Gastroesophageal sphincter (tissue), 4 donors: ENCODE measurements around the gene GRIA3. TPM values are rescaled to one million over a fixed set of nuclear protein-coding genes. Genes with fewer than 3 reads are reported as not detected.

Experiments used
- ATAC-seq: fragments of 150-250 bp; one replicate; pipeline ENCODE4 v1.9.1; 2016; ENCODE audit warnings: mild to moderate bottlenecking, moderate library complexity
- H3K27ac ChIP-seq, 4 donors: fragments of 200-600 bp; sonication (generic) in 3 of 4; 1 replicate in 3 of 4; 2 replicates in 1 of 4; pipeline ENCODE4 v1.5.1; 2016 to 2019
- H3K27me3 ChIP-seq: fragments of 200-600 bp; sonication (generic); one replicate; pipeline ENCODE4 v1.5.1; 2019
- H3K36me3 ChIP-seq, 2 donors: fragments of 200-600 bp; sonication (generic); one replicate each; pipeline ENCODE4 v1.5.1; 2019; ENCODE audit warnings: control low read depth in 1 of 2
- H3K4me1 ChIP-seq, 3 donors: fragments of 200-600 bp; sonication (generic); 1 replicate in 2 of 3; 2 replicates in 1 of 3; pipeline ENCODE4 v1.5.1; 2016 to 2019; ENCODE audit warnings: control low read depth in 2 of 3
- H3K4me3 ChIP-seq, 2 donors: fragments of 200-600 bp; sonication (generic); one replicate each; pipeline ENCODE4 v1.5.1; 2019; ENCODE audit warnings: mild to moderate bottlenecking in 1 of 2, moderate library complexity in 1 of 2
- H3K9me3 ChIP-seq, 3 donors: fragments of 200-600 bp; sonication (generic); one replicate each; pipeline ENCODE4 v1.5.1; 2017 to 2019; ENCODE audit warnings: control low read depth in 2 of 3
- EP300 ChIP-seq: sonication (generic); formaldehyde crosslinking; IDR thresholded peaks from one replicate; pipeline ENCODE4 v1.6.1; 2017; ENCODE audit warnings: antibody characterized with exemption, mild to moderate bottlenecking
- POLR2A ChIP-seq, 2 donors: fragments of 450-650 bp; IDR thresholded peaks; one replicate each; pipeline ENCODE4 v1.6.1; 2017; ENCODE audit warnings: antibody characterized with exemption in 2 of 2, mild to moderate bottlenecking in 2 of 2, moderate library complexity in 1 of 2
- POLR2AphosphoS5 ChIP-seq: sonication (generic); formaldehyde crosslinking; IDR thresholded peaks from one replicate; pipeline ENCODE4 v1.6.1; 2017; ENCODE audit warnings: antibody characterized with exemption
- WGBS, 2 donors: methylation state at CpG; one replicate each; pipeline ENCODE4 v1.1.5; 2018; ENCODE audit warnings: low coverage in 1 of 2; 5-methylcytosine and 5-hydroxymethylcytosine counted together
- total RNA-seq, 4 donors: library from RNA; depleted of rRNA; stranded (reverse); fragments of >200 nt; gene quantifications; one replicate each; pipeline ENCODE4 v1.1.0, GENCODE V29; 2016
- TF ChIP-seq, protein P1 (sequence below), 4 experiments: fragments of 200-600 bp in 2 of 4; fragments of 450-650 bp in 2 of 4; sonication (generic) in 1 of 4; IDR thresholded peaks; one replicate each; pipeline ENCODE4 v1.5.1; 2017 to 2019; ENCODE audit warnings: antibody characterized with exemption in 4 of 4, mild to moderate bottlenecking in 2 of 4, moderate library complexity in 2 of 4

The GRIA3 gene
- total RNA-seq, 4 donors from 2014 or later = 0.07 to 2.5 (median 1.1) TPM

DNA sequence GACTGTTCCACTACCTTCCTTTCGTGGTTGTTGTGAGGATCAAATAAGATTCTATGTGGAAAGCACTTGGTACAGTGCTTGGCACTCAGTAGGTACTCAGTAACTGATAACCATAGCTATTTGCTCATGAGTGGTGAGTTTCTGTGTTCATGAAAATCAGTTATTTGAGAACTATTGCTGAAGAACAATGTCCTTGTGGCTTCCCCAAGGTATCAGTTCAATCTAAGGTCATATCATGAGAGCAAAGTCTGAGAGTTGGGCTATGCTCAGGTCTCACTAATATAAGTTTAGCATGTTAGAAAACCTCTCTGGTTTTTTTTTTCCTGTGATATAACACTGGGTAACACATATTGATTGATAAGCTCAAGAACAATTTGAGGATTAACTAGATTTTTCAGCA lies 147.8 kb downstream of the GRIA3 start:
- no peak overlapping the region for H3K27ac ChIP-seq
- no peak overlapping the region for H3K4me3 ChIP-seq
- no peak for ATAC-seq
- H3K27me3 ChIP-seq = no peaks in the 10 kb centered on the region
- no peaks in the 10 kb centered on the region for H3K4me1 ChIP-seq
- WGBS, 2 donors = 100% methylated on average over 1 of the region's 1 CpG; no CpG with 5 or more reads in 1 of the 2 donors
- TF ChIP-seq POLR2A (IDR thresholded peaks at IDR 0.05) (no peak), EP300 (no peak), POLR2AphosphoS5 (no peak)
- TF ChIP-seq, protein P1, sequence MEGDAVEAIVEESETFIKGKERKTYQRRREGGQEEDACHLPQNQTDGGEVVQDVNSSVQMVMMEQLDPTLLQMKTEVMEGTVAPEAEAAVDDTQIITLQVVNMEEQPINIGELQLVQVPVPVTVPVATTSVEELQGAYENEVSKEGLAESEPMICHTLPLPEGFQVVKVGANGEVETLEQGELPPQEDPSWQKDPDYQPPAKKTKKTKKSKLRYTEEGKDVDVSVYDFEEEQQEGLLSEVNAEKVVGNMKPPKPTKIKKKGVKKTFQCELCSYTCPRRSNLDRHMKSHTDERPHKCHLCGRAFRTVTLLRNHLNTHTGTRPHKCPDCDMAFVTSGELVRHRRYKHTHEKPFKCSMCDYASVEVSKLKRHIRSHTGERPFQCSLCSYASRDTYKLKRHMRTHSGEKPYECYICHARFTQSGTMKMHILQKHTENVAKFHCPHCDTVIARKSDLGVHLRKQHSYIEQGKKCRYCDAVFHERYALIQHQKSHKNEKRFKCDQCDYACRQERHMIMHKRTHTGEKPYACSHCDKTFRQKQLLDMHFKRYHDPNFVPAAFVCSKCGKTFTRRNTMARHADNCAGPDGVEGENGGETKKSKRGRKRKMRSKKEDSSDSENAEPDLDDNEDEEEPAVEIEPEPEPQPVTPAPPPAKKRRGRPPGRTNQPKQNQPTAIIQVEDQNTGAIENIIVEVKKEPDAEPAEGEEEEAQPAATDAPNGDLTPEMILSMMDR (IDR thresholded peaks at IDR 0.05) = no peak
- no peaks in the 10 kb centered on the region for H3K36me3 ChIP-seq
- no peaks in the 10 kb centered on the region for H3K9me3 ChIP-seq

DNA sequence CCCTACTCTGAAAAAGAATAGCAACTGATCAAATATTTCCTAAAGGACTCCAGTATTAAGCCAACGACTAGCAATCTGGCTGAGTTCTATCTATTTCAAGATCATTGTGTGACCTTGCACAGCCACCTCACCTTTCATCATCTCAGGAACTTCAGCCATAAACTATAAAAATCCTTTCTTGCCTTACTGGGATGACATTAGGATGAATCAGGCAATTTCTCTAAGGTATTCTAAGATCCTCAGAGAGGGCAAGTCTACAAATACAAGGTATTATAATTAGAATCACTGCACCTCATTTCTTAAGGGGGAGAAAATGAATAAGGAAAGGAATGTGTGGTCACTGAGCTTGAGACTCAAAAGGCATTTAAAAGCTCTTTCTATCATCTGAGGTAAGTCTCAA lies 152.6 kb downstream of the GRIA3 start:
- no peak overlapping the region for H3K4me3 ChIP-seq
- H3K27me3 ChIP-seq = no peaks in the 10 kb centered on the region
- no peak overlapping the region for H3K27ac ChIP-seq
- no peak for ATAC-seq
- TF ChIP-seq POLR2A (IDR thresholded peaks at IDR 0.05) (no peak), EP300 (no peak)
- TF ChIP-seq, protein P1 (IDR thresholded peaks at IDR 0.05) = no peak
- WGBS, 2 donors = 20 to 60% methylated on average over 1 of the region's 1 CpG
- H3K4me1 ChIP-seq = no peaks in the 10 kb centered on the region
- no peaks in the 10 kb centered on the region for H3K36me3 ChIP-seq
- no peaks in the 10 kb centered on the region for H3K9me3 ChIP-seq

DNA sequence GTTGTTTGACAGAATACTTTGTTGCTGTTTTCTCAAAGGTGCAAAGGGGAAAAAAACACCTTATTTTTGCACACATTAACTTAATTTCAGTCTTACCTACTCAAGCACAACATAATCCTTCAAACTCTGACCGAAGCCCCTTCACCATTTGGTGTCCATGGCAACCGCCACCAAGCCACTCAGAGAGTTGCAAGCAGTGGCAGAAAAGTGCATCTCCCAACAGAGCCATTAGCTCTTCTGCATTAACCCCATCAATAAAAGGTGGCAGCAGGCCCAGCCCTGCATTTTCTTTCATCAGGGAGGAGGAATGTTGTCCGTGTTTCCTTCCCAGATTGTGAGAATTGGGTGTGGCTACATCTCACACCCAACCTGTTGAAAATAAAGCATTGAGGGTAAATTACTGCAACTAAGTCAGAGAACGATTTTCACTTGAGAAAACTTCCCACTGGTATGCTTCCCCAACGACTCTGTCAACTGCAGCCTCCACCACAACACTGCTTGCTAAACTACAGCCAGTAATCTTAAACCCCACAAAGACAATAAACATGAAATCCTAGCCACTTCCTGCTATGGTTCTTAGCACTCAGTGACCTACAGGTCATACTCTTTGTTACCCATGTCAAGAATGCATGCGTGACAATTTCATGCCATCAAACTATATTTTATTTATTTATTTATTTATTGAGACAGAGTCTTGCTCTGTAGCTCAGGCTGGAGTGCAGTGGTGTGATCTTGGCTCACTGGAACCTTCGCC lies 154.0 kb downstream of the GRIA3 start:
- WGBS, 2 donors = 46 to 55% methylated on average over 5 to 6 of the region's 7 CpGs
- TF ChIP-seq POLR2A (IDR thresholded peaks at IDR 0.05) (no peak), POLR2AphosphoS5 (no peak), EP300 (no peak)
- TF ChIP-seq, protein P1 (IDR thresholded peaks at IDR 0.05) = no peak
- Histone ChIP-seq H3K4me3 (no peak overlapping the region), H3K27me3 (no peaks in the 10 kb centered on the region), H3K27ac (no peak overlapping the region), H3K36me3 (no peaks in the 10 kb centered on the region), H3K9me3 (no peaks in the 10 kb centered on the region), H3K4me1 (no peaks in the 10 kb centered on the region)
- ATAC-seq = no peak

DNA sequence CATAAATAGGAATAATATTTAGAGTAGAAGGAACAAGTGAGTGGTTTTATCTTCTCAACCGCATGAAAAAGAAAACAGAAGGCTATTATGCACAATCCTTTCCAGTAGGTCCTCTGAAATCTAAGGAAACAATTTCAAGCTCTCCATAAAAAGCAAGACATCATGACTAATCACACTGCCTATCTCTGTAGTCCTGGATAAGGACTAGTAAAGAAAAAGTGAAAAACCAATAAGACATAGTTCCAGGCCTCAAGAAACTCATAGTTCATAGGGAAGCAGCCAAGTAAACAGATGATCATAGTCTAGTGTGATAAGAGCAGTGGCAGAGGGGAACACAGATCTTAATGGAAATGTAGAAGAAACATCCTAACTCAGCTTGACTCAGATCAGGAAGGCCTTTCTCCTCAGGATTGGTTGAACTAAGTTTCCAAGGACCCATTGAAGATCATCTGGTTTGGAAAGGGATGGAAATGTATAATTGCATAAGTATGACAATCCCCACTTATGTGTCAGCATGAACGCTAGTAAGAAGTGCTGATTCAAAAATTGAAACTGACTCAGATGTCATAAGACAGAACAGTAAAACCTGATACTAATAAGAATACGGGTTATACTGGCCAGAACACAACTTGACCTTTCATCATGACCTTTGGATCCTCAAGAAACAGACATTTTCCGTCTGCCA lies 155.3 kb downstream of the GRIA3 start:
- TF ChIP-seq, protein P1 (IDR thresholded peaks at IDR 0.05) = no peak
- TF ChIP-seq EP300 (no peak), POLR2AphosphoS5 (no peak), POLR2A (IDR thresholded peaks at IDR 0.05) (no peak)
- Histone ChIP-seq H3K4me3 (no peak overlapping the region), H3K9me3 (no peaks in the 10 kb centered on the region), H3K27ac (no peak overlapping the region), H3K4me1 (no peaks in the 10 kb centered on the region), H3K27me3 (no peaks in the 10 kb centered on the region), H3K36me3 (no peaks in the 10 kb centered on the region)
- WGBS, 2 donors = 50 to 69% methylated on average over 3 to 4 of the region's 4 CpGs
- ATAC-seq = no peak

DNA sequence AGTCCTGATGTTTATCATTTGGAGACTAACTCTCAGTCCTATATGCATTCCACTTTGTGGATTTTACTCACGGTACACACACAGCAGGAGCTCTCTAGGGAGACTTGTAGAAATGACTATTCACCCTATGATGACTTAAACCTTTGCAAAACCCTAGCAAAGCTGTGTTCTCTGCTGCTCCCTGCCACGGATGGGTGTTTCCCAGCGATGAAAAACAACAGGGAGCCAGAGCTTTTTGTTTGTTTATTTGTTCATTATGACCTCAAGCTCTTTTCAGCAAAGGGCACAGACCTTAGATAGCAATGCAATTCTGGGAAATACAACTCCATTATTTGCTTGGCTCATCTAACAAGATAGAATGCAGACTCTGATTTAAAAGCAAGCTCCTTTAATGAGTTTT lies 156.6 kb downstream of the GRIA3 start:
- no peaks in the 10 kb centered on the region for H3K9me3 ChIP-seq
- no peak for ATAC-seq
- H3K4me1 ChIP-seq = no peaks in the 10 kb centered on the region
- no peak overlapping the region for H3K27ac ChIP-seq
- no peaks in the 10 kb centered on the region for H3K36me3 ChIP-seq
- H3K4me3 ChIP-seq = no peak overlapping the region
- H3K27me3 ChIP-seq = no peaks in the 10 kb centered on the region
- TF ChIP-seq POLR2AphosphoS5 (no peak), EP300 (no peak), POLR2A (IDR thresholded peaks at IDR 0.05) (no peak)
- TF ChIP-seq, protein P1 (IDR thresholded peaks at IDR 0.05) = no peak
- WGBS, 2 donors = 10 to 38% methylated on average over 2 to 3 of the region's 3 CpGs
